ENCODE results near the gene HRK. TPM values are rescaled to one million over a fixed set of nuclear protein-coding genes. Genes with fewer than 3 reads are reported as not detected.

The HRK gene
- total and polyA plus RNA-seq, 8 donors: 0.04 to 0.16 (median 0.10) TPM; not detected in 4

DNA sequence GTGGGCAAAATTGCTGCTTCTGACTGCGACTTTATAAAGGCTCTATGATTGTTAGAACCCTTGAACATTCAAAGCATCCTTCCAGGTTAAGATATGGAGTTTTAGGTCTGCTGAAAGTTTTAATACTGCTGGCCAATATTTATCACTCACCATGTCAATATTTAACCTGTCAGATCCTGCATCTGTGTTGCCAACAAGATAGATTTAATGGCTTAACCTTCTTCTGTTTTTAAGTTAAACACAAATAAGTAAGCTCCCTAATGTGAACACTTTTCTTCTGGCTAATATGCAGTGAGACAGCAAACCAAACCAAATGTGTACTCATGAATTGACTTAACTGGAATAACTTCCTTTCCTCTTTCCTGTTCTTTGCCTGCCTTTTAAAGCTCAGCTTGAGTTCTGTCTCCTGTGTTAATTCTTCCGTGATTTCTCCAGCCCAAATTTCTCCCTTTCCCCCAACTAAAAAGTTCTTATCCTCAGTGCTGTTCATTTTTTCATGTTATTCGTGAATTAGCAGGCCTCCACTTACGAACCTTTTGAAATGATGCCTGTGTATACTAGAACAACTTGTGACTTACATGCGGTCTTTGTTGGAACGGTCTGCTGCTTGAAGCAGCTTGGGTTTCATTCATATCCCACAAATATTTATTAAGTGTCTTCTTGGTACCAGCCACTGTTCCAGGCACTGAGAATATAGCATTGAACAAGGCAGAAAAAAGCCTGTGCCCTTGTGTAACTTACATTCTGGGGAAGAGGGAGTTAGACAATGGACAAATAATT, 38.7 kb upstream of the HRK start:
- H3K36me3 ChIP-seq: no peaks in the 10 kb centered on the region
- H3K27ac ChIP-seq: peak overlapping the region in 2 of 4 donors; percentile 4 to 59
- no peak overlapping the region for H3K4me3 ChIP-seq
- TF ChIP-seq, protein P1, sequence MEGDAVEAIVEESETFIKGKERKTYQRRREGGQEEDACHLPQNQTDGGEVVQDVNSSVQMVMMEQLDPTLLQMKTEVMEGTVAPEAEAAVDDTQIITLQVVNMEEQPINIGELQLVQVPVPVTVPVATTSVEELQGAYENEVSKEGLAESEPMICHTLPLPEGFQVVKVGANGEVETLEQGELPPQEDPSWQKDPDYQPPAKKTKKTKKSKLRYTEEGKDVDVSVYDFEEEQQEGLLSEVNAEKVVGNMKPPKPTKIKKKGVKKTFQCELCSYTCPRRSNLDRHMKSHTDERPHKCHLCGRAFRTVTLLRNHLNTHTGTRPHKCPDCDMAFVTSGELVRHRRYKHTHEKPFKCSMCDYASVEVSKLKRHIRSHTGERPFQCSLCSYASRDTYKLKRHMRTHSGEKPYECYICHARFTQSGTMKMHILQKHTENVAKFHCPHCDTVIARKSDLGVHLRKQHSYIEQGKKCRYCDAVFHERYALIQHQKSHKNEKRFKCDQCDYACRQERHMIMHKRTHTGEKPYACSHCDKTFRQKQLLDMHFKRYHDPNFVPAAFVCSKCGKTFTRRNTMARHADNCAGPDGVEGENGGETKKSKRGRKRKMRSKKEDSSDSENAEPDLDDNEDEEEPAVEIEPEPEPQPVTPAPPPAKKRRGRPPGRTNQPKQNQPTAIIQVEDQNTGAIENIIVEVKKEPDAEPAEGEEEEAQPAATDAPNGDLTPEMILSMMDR (IDR thresholded peaks at IDR 0.05): no peak
- intact Hi-C loops (cut with DNase I): no loop called here
- no peaks in the 10 kb centered on the region for H3K27me3 ChIP-seq
- H3K9me3 ChIP-seq: no peaks in the 10 kb centered on the region
- FAIRE-seq (no peak), ATAC-seq (peak; percentile 12 to 46 (median 38)), DNase-seq (no peak)
- peaks cover 18 to 33% (median 25%) of the 10 kb centered on the region in 3 donors for H3K4me1 ChIP-seq
- 42 to 44% methylated on average over 6 of the region's 6 CpGs for WGBS, 2 donors

DNA sequence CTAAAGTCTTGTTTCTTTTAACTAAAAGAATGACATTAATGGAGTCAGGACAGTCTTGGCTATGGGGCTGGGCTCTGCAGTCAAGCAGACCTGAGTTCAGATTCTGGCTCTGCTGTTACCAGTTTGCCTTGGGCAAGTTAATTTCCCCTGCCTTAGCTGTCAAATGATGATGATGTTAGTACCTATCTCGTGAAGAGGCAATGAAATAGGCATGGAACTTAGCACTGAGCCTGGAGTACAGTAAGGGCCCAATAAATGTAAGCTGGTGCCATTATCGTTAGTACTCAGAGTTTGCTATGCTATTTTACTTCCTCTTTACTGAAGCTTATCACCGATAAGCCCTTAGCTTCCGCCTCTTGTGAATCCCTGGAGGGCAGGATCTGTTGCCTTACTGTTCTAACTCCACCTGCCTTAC, 38.0 kb upstream of the HRK start:
- DNase-seq (no peak), FAIRE-seq (no peak)

DNA sequence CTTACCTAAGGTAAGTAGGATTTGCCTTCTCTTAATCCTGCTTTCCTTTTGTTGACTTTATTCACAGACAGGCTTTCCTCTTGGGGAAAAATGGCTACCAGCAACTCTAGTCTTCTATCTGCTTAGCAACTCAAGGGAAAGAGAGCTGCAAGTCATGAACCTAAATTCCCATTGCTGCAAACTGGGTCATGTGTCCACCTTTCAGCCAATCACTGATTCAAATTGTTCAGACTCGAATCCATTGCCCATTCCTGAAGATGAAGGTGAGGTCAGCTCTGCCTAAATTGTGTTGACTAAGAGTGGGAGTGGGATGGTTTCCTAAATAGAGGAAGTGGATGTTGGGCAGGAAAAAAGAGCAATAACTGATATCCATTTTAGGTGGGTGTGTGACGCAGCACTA, 37.2 kb upstream of the HRK start:
- no peaks in the 10 kb centered on the region for H3K9me3 ChIP-seq
- H3K4me1 ChIP-seq: peaks cover 18 to 26% (median 25%) of the 10 kb centered on the region in 3 donors
- TF ChIP-seq, protein P1 (IDR thresholded peaks at IDR 0.05): no peak
- WGBS, 2 donors: 93 to 95% methylated on average over 2 of the region's 2 CpGs
- FAIRE-seq: no peak
- no peak for DNase-seq
- no peaks in the 10 kb centered on the region for H3K36me3 ChIP-seq
- no peak overlapping the region for H3K4me3 ChIP-seq
- intact Hi-C loops (cut with DNase I): no loop called here
- peak in 2 of 4 donors; percentile 19 to 30 for ATAC-seq
- H3K27me3 ChIP-seq: no peaks in the 10 kb centered on the region
- no peak overlapping the region for H3K27ac ChIP-seq

More for the DNA sequence above, 38.0 kb upstream of the HRK start:
- Histone ChIP-seq H3K27me3 (no peaks in the 10 kb centered on the region), H3K4me3 (no peak overlapping the region), H3K36me3 (no peaks in the 10 kb centered on the region), H3K4me1 (peaks cover 18 to 26% (median 25%) of the 10 kb centered on the region in 3 donors), H3K27ac (peak overlapping the region in 2 of 4 donors; percentile 10 to 59), H3K9me3 (no peaks in the 10 kb centered on the region)
- TF ChIP-seq, protein P1 (IDR thresholded peaks at IDR 0.05): no peak
- ATAC-seq: peak; percentile 41 to 71 (median 67)
- WGBS, 2 donors: 17 to 18% methylated on average over 4 of the region's 4 CpGs
- intact Hi-C loops (cut with DNase I): no loop called here

DNA sequence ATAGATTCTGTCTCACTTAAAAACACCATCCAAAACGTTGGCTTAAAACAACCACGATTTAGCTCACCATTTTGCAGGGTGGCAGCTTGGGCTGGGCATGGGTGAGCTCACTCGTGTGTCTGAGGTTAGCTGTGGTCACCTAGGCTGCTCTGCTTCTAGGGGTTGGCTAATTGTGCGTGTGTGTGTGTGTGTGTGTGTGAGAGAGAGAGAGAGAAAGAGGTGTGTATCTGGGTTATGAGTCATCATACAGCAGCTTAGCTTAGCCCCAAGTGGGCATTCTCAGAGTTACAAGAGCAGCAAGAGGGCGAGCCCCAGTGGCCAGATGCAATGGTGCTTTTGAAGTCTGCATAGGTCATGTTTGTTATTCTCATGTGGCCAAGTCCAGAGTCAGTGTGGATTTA, 35.5 kb upstream of the HRK start:
- H3K4me1 ChIP-seq: peaks cover 18 to 28% (median 25%) of the 10 kb centered on the region in 3 donors
- DNase-seq (no peak), ATAC-seq (peak; percentile 36 to 78 (median 54))

More for the DNA sequence above, 35.5 kb upstream of the HRK start:
- TF ChIP-seq, protein P1 (IDR thresholded peaks at IDR 0.05): no peak
- 81 to 83% methylated on average over 5 of the region's 5 CpGs for WGBS, 2 donors
- intact Hi-C loops (cut with DNase I): no loop called here
- H3K4me3 ChIP-seq: no peak overlapping the region
- no peak overlapping the region for H3K27ac ChIP-seq
- H3K36me3 ChIP-seq: no peaks in the 10 kb centered on the region
- FAIRE-seq: no peak
- H3K27me3 ChIP-seq: no peaks in the 10 kb centered on the region
- no peaks in the 10 kb centered on the region for H3K9me3 ChIP-seq
